IPS-18a (cell line): ENCODE measurements around the gene PCSK7.
"Not testable (repeated sequence)": the region's sequence is repeated elsewhere in the genome, so short reads cannot be mapped to it uniquely, and the experiment has no call there.

Experiments used
- H3K27ac ChIP-seq: one replicate; pipeline ENCODE4 v1.5.1; 2013; ENCODE audit warnings: low read length
- H3K27me3 ChIP-seq: one replicate; pipeline ENCODE4 v1.6.1; 2013; ENCODE audit warnings: mild to moderate bottlenecking, low read length; ENCODE audit not compliant: control insufficient read depth, insufficient read depth
- H3K36me3 ChIP-seq: one replicate; pipeline ENCODE4 v1.6.1; 2013; ENCODE audit warnings: low read depth, low read length; ENCODE audit not compliant: control insufficient read depth
- H3K4me1 ChIP-seq: one replicate; pipeline ENCODE4 v1.6.1; 2013; ENCODE audit warnings: low read depth, low read length; ENCODE audit not compliant: control insufficient read depth
- H3K4me3 ChIP-seq: one replicate; pipeline ENCODE4 v1.5.1; 2013; ENCODE audit warnings: low read length
- H3K9ac ChIP-seq: one replicate; pipeline ENCODE4 v1.6.1; 2013; ENCODE audit warnings: mild to moderate bottlenecking, low read length, moderate library complexity
- H3K9me3 ChIP-seq: one replicate; pipeline ENCODE4 v1.6.1; 2013; ENCODE audit warnings: low read depth, low read length; ENCODE audit not compliant: control insufficient read depth

The PCSK7 gene, protein sequence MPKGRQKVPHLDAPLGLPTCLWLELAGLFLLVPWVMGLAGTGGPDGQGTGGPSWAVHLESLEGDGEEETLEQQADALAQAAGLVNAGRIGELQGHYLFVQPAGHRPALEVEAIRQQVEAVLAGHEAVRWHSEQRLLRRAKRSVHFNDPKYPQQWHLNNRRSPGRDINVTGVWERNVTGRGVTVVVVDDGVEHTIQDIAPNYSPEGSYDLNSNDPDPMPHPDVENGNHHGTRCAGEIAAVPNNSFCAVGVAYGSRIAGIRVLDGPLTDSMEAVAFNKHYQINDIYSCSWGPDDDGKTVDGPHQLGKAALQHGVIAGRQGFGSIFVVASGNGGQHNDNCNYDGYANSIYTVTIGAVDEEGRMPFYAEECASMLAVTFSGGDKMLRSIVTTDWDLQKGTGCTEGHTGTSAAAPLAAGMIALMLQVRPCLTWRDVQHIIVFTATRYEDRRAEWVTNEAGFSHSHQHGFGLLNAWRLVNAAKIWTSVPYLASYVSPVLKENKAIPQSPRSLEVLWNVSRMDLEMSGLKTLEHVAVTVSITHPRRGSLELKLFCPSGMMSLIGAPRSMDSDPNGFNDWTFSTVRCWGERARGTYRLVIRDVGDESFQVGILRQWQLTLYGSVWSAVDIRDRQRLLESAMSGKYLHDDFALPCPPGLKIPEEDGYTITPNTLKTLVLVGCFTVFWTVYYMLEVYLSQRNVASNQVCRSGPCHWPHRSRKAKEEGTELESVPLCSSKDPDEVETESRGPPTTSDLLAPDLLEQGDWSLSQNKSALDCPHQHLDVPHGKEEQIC

DNA sequence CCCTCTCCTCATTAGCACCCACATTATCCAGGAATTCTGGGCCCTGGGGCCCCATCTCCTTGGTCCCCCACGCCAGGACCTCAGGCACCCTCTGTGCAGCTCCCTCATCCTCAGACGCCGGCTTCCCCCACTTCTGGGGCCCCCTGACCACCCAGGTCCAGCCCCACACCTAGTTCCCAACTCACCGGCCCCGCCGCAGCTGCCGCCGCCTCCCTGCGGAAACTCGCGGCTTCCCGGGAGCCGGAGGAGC is at the start of gene PCSK7:
Gene PCSK7, minus strand, starts transcription at position 232 of the 250 bp plus-strand sequence. CDS start 2,229 bp downstream, outside the sequence.
- peak within 1 kb of the TSS; percentile 97 for H3K4me3 ChIP-seq
- H3K9ac ChIP-seq, result peak within 1 kb of the TSS; percentile 81
- H3K36me3 ChIP-seq, result peaks cover 24% of the 10 kb centered on the region
- H3K27me3 ChIP-seq, result no peaks in the 10 kb centered on the region
- H3K4me1 ChIP-seq, result peaks cover 7% of the 10 kb centered on the region
- H3K9me3 ChIP-seq, result no peaks in the 10 kb centered on the region
- H3K27ac ChIP-seq, result peak within 1 kb of the TSS; percentile 59

DNA sequence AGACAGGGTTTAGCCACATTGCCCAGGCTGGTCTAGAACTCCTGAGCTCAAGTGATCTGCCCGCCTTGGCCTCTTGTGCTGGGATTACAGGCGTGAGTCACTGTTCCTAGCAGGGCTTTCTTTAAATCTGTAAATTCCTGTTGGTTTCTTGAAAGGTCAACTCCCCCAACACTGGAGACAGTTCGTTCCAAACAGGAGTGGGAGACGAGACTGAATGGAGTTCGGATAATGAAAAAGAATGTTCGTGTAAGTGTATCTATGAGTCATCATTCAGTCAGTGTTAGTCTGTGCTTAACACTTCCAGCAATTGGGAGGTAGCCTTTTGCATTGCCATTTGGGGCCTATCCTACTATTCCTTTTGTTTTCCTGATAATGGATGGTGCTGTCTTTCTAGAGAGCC is 49.3 kb upstream of the PCSK7 start:
- H3K4me3 ChIP-seq, result no peak overlapping the region
- peaks cover 51% of the 10 kb centered on the region for H3K36me3 ChIP-seq
- H3K27ac ChIP-seq, result no peak overlapping the region
- no peaks in the 10 kb centered on the region for H3K27me3 ChIP-seq
- no peaks in the 10 kb centered on the region for H3K9me3 ChIP-seq
- no peak overlapping the region for H3K9ac ChIP-seq
- no peaks in the 10 kb centered on the region for H3K4me1 ChIP-seq

DNA sequence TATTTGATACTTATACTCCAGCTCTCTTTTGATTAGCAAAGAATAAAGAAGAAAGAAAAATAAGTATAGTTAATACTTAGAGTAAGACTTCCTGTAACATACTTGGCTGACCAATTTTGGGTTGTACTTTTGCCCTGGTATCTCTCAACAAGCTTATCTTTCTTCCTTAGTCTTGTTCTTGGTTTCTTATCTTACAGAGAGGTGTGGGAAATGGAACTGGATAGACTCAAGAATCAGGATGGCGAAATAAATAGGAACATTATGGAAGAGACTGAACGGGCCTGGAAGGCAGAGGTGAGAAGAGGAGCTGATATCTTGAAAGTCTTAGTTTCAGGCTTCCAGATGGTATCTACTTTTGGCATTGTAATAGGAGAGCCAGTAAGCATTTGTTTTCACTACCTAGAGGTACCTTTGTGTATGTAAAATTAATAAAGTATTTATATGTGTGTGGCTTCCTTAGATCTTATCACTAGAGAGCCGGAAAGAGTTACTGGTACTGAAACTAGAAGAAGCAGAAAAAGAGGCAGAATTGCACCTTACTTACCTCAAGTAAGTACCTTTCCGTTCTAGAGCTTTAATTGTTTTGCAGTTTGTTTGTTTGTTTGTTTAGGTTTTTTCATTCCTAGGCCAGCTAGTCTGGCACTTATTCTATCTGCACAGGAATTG is 48.0 kb upstream of the PCSK7 start:
- Histone ChIP-seq H3K9ac (no peak overlapping the region), H3K27me3 (no peaks in the 10 kb centered on the region), H3K36me3 (peaks cover 39% of the 10 kb centered on the region), H3K27ac (no peak overlapping the region), H3K4me3 (no peak overlapping the region), H3K4me1 (no peaks in the 10 kb centered on the region), H3K9me3 (no peaks in the 10 kb centered on the region)

DNA sequence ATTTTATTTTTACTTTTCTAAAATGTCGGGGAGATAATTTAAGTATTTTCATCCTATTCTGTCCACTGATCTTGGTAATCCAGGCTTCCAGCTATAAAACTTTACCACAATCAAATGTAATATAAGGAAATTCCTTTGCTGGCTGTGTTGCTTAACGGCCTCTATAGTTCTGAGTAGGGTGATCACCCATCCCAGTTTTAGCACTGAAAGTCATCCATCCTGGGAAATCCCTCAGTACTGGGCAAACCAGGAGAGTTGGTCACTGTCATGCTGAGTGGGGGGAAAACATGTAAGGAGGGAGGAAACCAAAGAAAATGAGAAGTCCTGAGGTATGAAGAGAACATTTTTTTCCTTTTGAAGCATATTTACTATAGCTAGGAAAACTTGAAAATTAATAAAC is 46.5 kb upstream of the PCSK7 start:
- H3K27me3 ChIP-seq, result no peaks in the 10 kb centered on the region
- H3K4me3 ChIP-seq, result no peak overlapping the region
- H3K9ac ChIP-seq, result no peak overlapping the region

DNA sequence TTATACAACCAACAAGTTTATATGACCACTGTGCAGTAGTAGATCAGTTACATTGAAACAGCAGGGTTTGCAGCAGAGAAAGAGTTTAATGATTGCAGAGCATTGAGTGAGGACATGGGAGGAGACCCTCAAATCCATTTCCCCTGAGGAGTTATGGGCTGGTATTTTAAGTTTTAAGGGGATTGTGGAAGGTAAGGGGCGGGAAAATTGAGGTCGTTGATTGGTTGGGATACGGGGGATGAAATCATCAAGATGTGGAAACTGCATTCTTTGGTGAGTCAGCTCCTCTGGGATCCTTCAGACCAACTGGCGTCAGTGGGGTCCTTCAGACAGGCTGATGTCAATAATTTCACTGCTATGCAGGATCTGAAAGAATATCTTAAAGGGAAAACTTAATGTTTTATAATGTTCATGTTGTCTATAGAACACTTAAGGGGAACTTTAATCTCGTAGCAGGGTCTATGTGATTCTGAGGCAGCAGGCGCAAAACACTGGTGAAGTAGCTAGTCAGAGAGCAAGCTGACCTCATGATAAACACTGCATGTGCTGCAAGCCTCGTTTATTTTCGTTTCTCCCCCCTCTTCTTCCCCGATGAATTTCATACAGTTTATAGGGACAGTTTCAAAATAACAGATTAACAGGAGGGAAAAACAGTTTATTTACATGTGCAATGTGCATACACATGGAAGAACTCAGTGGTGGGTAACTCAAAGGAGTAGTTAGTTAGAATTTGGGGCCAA is 41.8 kb upstream of the PCSK7 start:
- Histone ChIP-seq H3K9me3 (no peaks in the 10 kb centered on the region), H3K4me3 (no peak overlapping the region), H3K27me3 (no peaks in the 10 kb centered on the region), H3K27ac (no peak overlapping the region), H3K4me1 (no peaks in the 10 kb centered on the region), H3K36me3 (no peaks in the 10 kb centered on the region), H3K9ac (no peak overlapping the region)

More for the DNA sequence above, 46.5 kb upstream of the PCSK7 start:
- Histone ChIP-seq H3K27ac (no peak overlapping the region), H3K4me1 (no peaks in the 10 kb centered on the region), H3K9me3 (no peaks in the 10 kb centered on the region), H3K36me3 (peaks cover 30% of the 10 kb centered on the region)

DNA sequence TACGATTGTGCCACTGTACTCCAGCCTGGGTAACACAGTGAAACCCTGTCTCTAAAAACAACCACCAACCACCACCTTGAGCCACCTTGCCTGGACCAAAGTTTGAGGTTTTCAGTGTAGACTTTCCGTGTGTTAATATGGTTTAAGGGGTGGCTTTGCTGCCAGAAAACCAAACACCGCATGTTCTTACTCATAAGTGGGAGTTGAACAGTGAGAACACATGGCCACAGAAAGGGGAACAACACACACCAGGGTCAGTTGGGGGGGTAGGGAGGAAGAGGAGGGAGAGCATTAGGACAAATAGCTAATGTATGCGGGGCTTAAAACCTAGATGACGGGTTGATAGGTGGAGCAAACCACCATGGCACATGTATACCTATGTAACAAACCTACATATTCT is 40.3 kb upstream of the PCSK7 start:
- not testable (repeated sequence) for H3K9ac ChIP-seq, H3K4me1 ChIP-seq, H3K36me3 ChIP-seq, H3K27ac ChIP-seq, H3K27me3 ChIP-seq, H3K4me3 ChIP-seq, H3K9me3 ChIP-seq

DNA sequence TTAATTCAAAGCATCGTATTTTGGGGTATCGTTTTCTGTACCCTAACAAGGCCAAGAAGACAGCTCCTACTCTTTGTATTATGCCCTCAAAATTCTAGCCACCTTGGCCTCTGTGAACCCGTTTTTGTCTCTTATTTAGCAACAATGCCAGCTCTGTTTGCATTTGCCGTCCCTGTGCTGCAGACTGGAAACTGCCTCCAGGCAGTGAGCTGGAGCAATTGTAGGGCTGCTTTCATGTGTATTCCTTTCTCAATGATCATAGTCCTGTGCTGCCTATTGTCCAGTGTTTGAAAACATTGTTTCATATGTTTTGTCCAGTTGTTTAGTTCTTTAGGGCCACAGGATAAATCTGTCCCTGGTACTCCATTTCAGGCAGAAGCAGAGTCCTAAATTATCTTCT is 39.3 kb upstream of the PCSK7 start:
- H3K9me3 ChIP-seq, result no peaks in the 10 kb centered on the region
- no peak overlapping the region for H3K27ac ChIP-seq
- no peak overlapping the region for H3K9ac ChIP-seq
- H3K4me3 ChIP-seq, result no peak overlapping the region
- no peaks in the 10 kb centered on the region for H3K36me3 ChIP-seq
- peaks cover 5% of the 10 kb centered on the region for H3K4me1 ChIP-seq
- no peaks in the 10 kb centered on the region for H3K27me3 ChIP-seq

DNA sequence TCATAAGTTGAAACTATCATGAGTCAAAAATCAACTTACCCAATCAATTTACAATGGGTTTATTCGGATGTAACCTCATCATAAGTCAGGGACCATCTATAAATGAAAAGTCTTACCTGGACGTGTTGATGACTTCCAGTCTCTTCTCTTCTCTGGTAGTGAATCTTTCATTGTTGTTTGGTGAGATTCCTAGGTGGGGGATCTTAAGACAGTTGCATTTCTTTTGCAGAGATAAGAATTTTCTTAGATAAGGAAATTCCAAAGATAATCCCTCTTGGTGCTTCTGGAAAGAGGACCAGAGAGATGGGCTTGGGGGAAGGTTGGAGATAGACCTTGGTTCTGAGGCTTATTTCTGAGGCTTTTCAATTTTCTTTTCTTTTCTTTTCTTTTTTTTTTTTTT is 38.0 kb upstream of the PCSK7 start:
- Histone ChIP-seq H3K27ac (no peak overlapping the region), H3K4me1 (peaks cover 5% of the 10 kb centered on the region), H3K4me3 (no peak overlapping the region), H3K9me3 (no peaks in the 10 kb centered on the region), H3K27me3 (no peaks in the 10 kb centered on the region), H3K36me3 (no peaks in the 10 kb centered on the region), H3K9ac (no peak overlapping the region)

DNA sequence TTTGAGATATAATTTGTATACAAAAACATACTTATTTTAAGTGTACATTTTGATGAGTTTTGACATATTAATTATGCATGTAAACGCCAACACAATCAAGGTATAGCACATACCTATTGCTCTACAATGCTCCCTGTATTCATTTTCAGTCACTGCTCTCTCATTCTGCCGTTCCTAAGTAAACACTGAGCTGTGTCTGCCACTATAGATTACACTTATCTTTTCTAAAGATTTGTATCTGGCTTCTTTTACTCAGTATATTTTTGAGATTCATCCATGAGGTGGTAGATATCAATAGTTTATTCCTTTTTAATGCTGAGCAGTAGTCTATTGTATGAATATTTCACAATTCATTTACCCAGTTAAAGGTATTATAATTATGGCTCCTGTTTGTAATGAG is 33.9 kb upstream of the PCSK7 start:
- Histone ChIP-seq H3K27ac (no peak overlapping the region), H3K4me1 (peaks cover 5% of the 10 kb centered on the region), H3K9me3 (no peaks in the 10 kb centered on the region), H3K9ac (no peak overlapping the region), H3K4me3 (no peak overlapping the region), H3K27me3 (no peaks in the 10 kb centered on the region), H3K36me3 (peaks cover 3% of the 10 kb centered on the region)

DNA sequence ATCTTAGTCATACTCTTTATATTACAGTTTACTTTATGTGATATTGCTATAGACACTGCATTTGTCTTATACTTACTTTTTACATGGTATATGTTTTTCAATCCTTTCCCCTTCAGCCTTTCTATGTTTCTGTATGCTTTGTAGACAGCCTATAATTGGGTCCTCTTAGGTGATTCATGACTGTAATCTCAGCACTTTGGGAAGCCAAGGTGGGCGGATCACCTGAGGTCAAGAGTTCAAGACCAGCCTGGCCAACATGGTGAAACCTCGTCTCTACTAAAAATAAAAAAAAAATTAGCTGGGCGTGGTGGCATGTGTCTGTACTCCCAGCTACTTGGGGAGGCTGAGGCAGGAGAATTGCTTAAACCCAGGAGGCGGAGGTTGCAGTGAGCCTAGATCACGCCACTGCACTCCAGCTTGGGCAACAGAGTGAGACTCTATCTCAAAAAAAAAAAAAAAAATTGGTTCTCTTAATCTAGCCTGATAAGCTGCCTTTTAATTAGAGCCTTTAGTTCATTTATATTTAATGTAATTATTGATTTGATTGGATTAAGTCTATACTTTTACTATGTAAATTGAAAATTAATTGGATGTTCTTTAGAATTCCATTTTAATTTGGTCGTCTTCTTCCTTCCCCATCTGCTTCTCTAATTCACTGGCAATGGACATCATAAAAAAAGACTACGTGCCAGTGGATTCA is 32.9 kb upstream of the PCSK7 start:
- H3K27ac ChIP-seq, H3K4me1 ChIP-seq, H3K9me3 ChIP-seq, H3K9ac ChIP-seq, H3K4me3 ChIP-seq, H3K36me3 ChIP-seq, H3K27me3 ChIP-seq: not testable (repeated sequence)

DNA sequence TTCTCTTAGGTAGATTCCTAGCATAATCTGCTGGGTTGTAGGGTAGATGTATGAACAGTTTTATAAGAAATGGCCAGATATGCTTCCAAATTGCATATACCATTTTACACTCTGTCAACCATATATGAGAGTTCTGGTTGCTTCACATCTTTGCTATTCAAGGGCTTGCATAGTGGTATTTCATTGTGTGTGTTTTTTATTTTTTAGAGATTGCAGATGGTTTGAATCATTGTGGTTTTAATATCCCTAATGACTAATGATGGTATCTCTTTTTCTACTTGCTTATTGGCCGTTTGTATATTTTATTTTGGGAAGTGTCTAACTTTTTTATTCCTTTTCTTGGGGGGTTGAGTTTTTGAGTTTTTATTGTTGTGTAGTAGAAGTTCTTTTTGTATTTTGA is 27.5 kb upstream of the PCSK7 start:
- no peaks in the 10 kb centered on the region for H3K27me3 ChIP-seq
- H3K36me3 ChIP-seq, result peaks cover 4% of the 10 kb centered on the region
- no peaks in the 10 kb centered on the region for H3K9me3 ChIP-seq
- H3K27ac ChIP-seq, result no peak overlapping the region
- H3K9ac ChIP-seq, result no peak overlapping the region
- H3K4me3 ChIP-seq, result no peak overlapping the region
- no peaks in the 10 kb centered on the region for H3K4me1 ChIP-seq
